ENCODE results near the gene LYPD3. TPM values are rescaled to one million over a fixed set of nuclear protein-coding genes. Genes with fewer than 3 reads are reported as not detected.

Gene LYPD3
- total RNA-seq, 1 experiment from 2014 or later, result 1.8 TPM

- Histone ChIP-seq H3K56ac (ENCODE audit: insufficient read length, low read depth, low read length) (no peak overlapping the region), H3K14ac (ENCODE audit: insufficient read depth, low read length) (no peak overlapping the region), H3K9me3 (ENCODE audit: control insufficient read depth, low read depth, low read length) (no peaks in the 10 kb centered on the region), H2BK12ac (ENCODE audit: insufficient read length, low read depth, low read length) (no peak overlapping the region), H3K23ac (ENCODE audit: insufficient read length, low read depth, low read length) (no peak overlapping the region), H3K23me2 (ENCODE audit: insufficient read length, low read depth, low read length, poor library complexity, severe bottlenecking) (peaks cover 21% of the 10 kb centered on the region), H3K4me1 (ENCODE audit: insufficient read depth, low read length) (no peaks in the 10 kb centered on the region), H2BK5ac (ENCODE audit: insufficient read length, low read length) (no peak overlapping the region), H4K5ac (ENCODE audit: insufficient read length, low read depth, low read length) (no peak overlapping the region), H3K4me2 (ENCODE audit: insufficient read depth, insufficient read length, low read length) (peak overlapping the region; percentile 98), H2BK15ac (ENCODE audit: low read depth, low read length) (no peak overlapping the region; the same call in 1 of the 2 replicates), H4K8ac (replicated peaks; ENCODE audit: insufficient read length, low read depth, low read length) (no peak overlapping the region), H4K91ac (ENCODE audit: insufficient read length, low read depth, low read length) (no peak overlapping the region), H3K9ac (ENCODE audit: extremely low read depth, insufficient read length, low read length) (peak overlapping the region; percentile 28), H4K20me1 (ENCODE audit: control insufficient read depth, insufficient read depth, insufficient read length) (no peaks in the 10 kb centered on the region), H2BK120ac (ENCODE audit: low read depth, low read length, poor library complexity, severe bottlenecking) (no peak overlapping the region), H3K27me3 (ENCODE audit: insufficient read depth, low read length) (peaks cover 4% of the 10 kb centered on the region; the same call in 1 of the 2 replicates), H3K27ac (ENCODE audit: insufficient read length, low read depth, low read length) (no peak overlapping the region), H2BK20ac (ENCODE audit: low read depth, low read length, poor library complexity, severe bottlenecking) (no peak overlapping the region), H3K79me1 (ENCODE audit: insufficient read depth, low read depth, low read length, poor library complexity, severe bottlenecking) (no peaks in the 10 kb centered on the region), H3K79me2 (ENCODE audit: insufficient read depth, low read length) (no peaks in the 10 kb centered on the region), H3T11ph (ENCODE audit: low read length) (no peak overlapping the region), H3K18ac (ENCODE audit: insufficient read length, low read depth, low read length) (no peak overlapping the region), H3K4ac (ENCODE audit: low read depth, low read length) (no peak overlapping the region), H2AFZ (ENCODE audit: low read length) (no peak overlapping the region), H2AK5ac (ENCODE audit: insufficient read length, low read length) (no peak overlapping the region)
- Mint-ChIP-seq H3K27me3 (ENCODE audit: low read depth) (peaks cover 12% of the 10 kb centered on the region), H3K4me3 (peak overlapping the region; percentile 73 to 87), H3K4me1 (peaks cover 12 to 25% of the 10 kb centered on the region in 2 experiments), H3K36me3 (ENCODE audit: insufficient read depth in 1 of 3, low read depth in 3 of 3) (peaks cover 7 to 10% (median 9%) of the 10 kb centered on the region in 3 experiments; a peak in 5 of 7 replicates), H3K9me3 (no peaks in the 10 kb centered on the region; a peak in 1 of 5 replicates), H3K27ac (no peak overlapping the region)
- no peak for TF ChIP-seq CTCF (conservative IDR thresholded peaks at IDR 0.05)
- WGBS (ENCODE audit: extremely low coverage, insufficient read length, low lambda C conversion rate), result no CpG with 5 or more reads among the region's 3 CpGs
- no peak for DNase-seq
Measured at GRCh38 chr19:43505186-43505456, 39.7 kb upstream of the LYPD3 start.

All from H9 (cell line).